Effector memory CD4-positive, alpha-beta T cell (primary cell): Measurements from ENCODE around the gene CHST3.

ENCODE experiments used
- DNase-seq, 3 donors: peaks; one replicate each; pipeline ENCODE4 v3.0.0-alpha.2; 2020
- H3K27ac ChIP-seq: 2 replicates; pipeline ENCODE4 v1.7.0; 2013; ENCODE audit warnings: mild to moderate bottlenecking, low read length, moderate library complexity; ENCODE audit not compliant: insufficient read depth, poor library complexity, severe bottlenecking
- H3K27me3 ChIP-seq: replicated peaks from 2 replicates; pipeline ENCODE4 v1.7.0; 2013; ENCODE audit warnings: mild to moderate bottlenecking, low read length; ENCODE audit not compliant: insufficient read depth, control insufficient read depth, poor library complexity, severe bottlenecking
- H3K36me3 ChIP-seq: 2 replicates; pipeline ENCODE4 v1.7.0; 2013; ENCODE audit warnings: mild to moderate bottlenecking, low read length, moderate library complexity; ENCODE audit not compliant: control insufficient read depth, insufficient read depth
- H3K4me1 ChIP-seq: 2 replicates; pipeline ENCODE4 v1.7.0; 2013; ENCODE audit warnings: low read length, mild to moderate bottlenecking; ENCODE audit not compliant: control insufficient read depth, insufficient read depth, poor library complexity, severe bottlenecking
- H3K4me3 ChIP-seq: 2 replicates; pipeline ENCODE4 v1.7.0; 2013; ENCODE audit warnings: low read length, low read depth, mild to moderate bottlenecking; ENCODE audit not compliant: insufficient read depth, poor library complexity, severe bottlenecking
- H3K9me3 ChIP-seq: 2 replicates; pipeline ENCODE4 v1.7.0; 2013; ENCODE audit warnings: mild to moderate bottlenecking, low read length, moderate library complexity; ENCODE audit not compliant: control insufficient read depth

The CHST3 gene

GRCh38 chr10:72053690-72054089 is 89.5 kb downstream of the CHST3 start:
- DNase-seq: no peak

DNA sequence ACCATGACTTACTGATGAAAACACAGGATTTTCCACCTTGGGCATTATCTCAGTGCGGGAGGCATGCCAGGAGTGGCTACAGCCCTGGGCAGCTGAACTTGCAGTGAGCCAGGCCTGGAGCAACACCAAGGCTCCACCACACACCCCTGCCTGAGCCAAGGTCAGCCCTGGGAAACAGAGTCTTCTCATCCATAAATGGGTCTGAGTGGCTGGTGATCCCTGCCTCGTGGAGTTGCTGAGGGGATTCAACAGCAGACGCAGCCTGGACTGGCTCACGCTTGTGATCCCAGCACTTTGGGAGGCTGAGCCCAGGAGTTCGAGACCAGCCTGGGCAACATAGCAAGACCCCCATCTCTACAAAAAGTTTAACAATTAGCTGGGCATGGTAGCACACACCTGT is 91.9 kb downstream of the CHST3 start:
- Histone ChIP-seq H3K4me3 (no peak overlapping the region), H3K27ac (no peak overlapping the region), H3K9me3 (no peaks in the 10 kb centered on the region), H3K27me3 (no peaks in the 10 kb centered on the region), H3K36me3 (no peaks in the 10 kb centered on the region), H3K4me1 (no peaks in the 10 kb centered on the region)
- no peak for DNase-seq

More at GRCh38 chr10:72053690-72054089, 89.5 kb downstream of the CHST3 start:
- H3K36me3 ChIP-seq: no peaks in the 10 kb centered on the region
- no peaks in the 10 kb centered on the region for H3K27me3 ChIP-seq
- H3K4me1 ChIP-seq: no peaks in the 10 kb centered on the region
- no peaks in the 10 kb centered on the region for H3K9me3 ChIP-seq
- no peak overlapping the region for H3K27ac ChIP-seq
- H3K4me3 ChIP-seq: no peak overlapping the region

DNA sequence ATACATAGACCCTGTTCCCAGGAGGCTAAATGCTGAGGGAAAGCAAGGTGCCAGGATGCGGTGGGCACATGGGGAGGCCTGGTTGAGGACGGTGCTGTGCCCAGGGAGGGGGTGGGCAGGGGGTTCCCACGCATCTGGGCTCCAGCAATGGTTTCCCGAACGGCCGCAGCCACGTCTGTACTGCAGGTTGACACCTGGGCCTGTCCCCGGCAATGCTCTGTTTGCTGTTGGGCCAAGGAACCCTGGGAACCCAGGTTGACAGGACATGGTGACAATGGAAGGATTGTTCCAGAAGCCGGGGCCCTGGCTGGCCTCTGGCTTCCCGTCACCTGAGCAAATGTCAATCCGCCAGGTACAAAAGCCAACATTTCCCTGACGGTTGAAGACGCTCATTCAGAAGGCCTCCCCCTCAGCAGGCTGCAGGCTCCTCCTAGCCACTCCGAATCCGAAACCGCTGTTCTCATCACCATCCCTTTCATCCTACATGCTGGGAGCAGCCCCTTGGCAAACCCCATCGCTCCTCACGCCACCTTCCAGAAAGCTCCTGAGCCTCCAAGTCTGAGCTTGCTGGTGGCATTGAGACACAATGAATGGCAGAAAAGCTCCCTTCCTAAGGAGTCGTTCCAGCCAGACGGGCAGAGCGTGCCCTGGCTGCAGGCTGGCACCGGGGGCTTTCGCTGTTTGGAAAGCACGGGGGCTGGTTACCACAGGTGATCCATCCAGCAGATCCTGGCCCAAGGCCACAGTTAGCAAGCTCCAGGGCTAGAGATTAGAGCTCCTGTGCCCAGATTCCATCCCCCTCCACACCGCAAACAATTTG is 92.9 kb downstream of the CHST3 start:
- H3K9me3 ChIP-seq: no peaks in the 10 kb centered on the region
- no peaks in the 10 kb centered on the region for H3K36me3 ChIP-seq
- H3K27ac ChIP-seq: no peak overlapping the region
- H3K27me3 ChIP-seq: no peaks in the 10 kb centered on the region
- no peaks in the 10 kb centered on the region for H3K4me1 ChIP-seq
- no peak for DNase-seq
- H3K4me3 ChIP-seq: no peak overlapping the region

DNA sequence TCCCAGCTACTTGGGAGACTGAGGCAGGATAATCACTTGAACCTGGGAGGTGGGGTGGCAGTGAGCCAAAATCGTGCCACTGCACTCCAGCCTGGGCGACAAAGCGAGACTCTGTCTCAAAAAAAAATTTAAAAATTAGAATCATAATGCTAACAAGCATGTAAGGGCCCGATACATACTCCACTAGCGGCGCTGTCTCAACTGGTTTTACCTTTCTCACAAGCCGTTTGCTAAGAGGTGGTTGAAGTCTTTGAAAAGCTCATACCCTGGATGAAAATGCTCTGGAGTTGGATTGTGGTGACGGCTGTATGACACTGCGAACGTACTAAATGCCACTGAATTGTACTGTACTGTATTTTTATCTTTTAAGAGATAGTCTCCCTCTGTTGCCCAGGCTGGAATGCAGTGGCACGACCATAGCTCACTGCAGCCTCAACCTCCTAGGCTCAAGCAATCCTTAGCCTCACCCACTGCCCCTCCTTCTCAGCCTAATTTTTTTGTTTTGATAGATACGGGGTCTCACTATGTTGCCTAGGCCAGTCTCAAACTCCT is 94.2 kb downstream of the CHST3 start:
- Histone ChIP-seq H3K4me3 (no peak overlapping the region), H3K27ac (no peak overlapping the region), H3K4me1 (no peaks in the 10 kb centered on the region), H3K9me3 (no peaks in the 10 kb centered on the region), H3K36me3 (peaks cover 11% of the 10 kb centered on the region), H3K27me3 (no peaks in the 10 kb centered on the region)
- DNase-seq: no peak

GRCh38 chr10:72058989-72059842 is 95.0 kb downstream of the CHST3 start:
- no peak overlapping the region for H3K4me3 ChIP-seq
- DNase-seq: peak in 1 of 3 donors; percentile 30
- peaks cover 19% of the 10 kb centered on the region for H3K36me3 ChIP-seq
- H3K27ac ChIP-seq: no peak overlapping the region
- no peaks in the 10 kb centered on the region for H3K27me3 ChIP-seq
- no peaks in the 10 kb centered on the region for H3K9me3 ChIP-seq
- no peaks in the 10 kb centered on the region for H3K4me1 ChIP-seq

GRCh38 chr10:72059843-72060822 is 95.9 kb downstream of the CHST3 start:
- Histone ChIP-seq H3K36me3 (peaks cover 23% of the 10 kb centered on the region), H3K9me3 (no peaks in the 10 kb centered on the region), H3K4me3 (no peak overlapping the region), H3K4me1 (no peaks in the 10 kb centered on the region), H3K27ac (no peak overlapping the region), H3K27me3 (no peaks in the 10 kb centered on the region)
- no peak for DNase-seq

DNA sequence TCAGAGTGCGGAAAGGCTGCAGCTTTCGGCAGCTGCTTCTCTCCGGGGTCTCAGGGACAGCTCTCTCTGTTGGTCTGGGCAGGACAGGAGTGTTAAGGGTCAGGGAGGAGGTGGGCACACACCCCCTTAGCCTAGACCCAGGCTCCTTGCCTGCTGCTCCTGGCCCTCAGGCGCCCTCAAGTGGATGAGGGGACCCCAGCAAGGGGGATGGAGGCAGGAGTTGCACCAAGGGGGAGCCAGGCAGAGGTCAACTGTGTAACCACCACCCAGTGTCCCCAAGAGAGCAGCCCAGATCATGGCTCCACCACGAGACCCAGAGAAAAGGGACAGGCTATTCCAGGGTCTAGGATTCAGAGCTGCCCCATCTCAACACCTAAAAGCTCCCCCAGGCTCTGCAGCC is 97.3 kb downstream of the CHST3 start:
- Histone ChIP-seq H3K9me3 (no peaks in the 10 kb centered on the region), H3K36me3 (peaks cover 37% of the 10 kb centered on the region), H3K4me3 (no peak overlapping the region), H3K27me3 (no peaks in the 10 kb centered on the region), H3K27ac (no peak overlapping the region), H3K4me1 (no peaks in the 10 kb centered on the region)
- no peak for DNase-seq

GRCh38 chr10:72061930-72062329 is 97.7 kb downstream of the CHST3 start:
- DNase-seq: no peak
- H3K4me3 ChIP-seq: no peak overlapping the region
- no peaks in the 10 kb centered on the region for H3K9me3 ChIP-seq
- H3K4me1 ChIP-seq: no peaks in the 10 kb centered on the region
- H3K27ac ChIP-seq: no peak overlapping the region
- no peaks in the 10 kb centered on the region for H3K27me3 ChIP-seq
- peaks cover 41% of the 10 kb centered on the region for H3K36me3 ChIP-seq

- DNase-seq: no peak
Observed at GRCh38 chr10:72062382-72062781, 98.2 kb downstream of the CHST3 start.

More at GRCh38 chr10:72062382-72062781, 98.2 kb downstream of the CHST3 start:
- Histone ChIP-seq H3K4me1 (no peaks in the 10 kb centered on the region), H3K36me3 (peaks cover 46% of the 10 kb centered on the region), H3K4me3 (no peak overlapping the region), H3K27ac (no peak overlapping the region), H3K9me3 (no peaks in the 10 kb centered on the region), H3K27me3 (no peaks in the 10 kb centered on the region)
